Measurements from ENCODE around the gene ABCG1. TPM values are rescaled to one million over a fixed set of nuclear protein-coding genes. Genes with fewer than 3 reads are reported as not detected.

The ABCG1 gene
- polyA plus RNA-seq, 2 of the 4 experiments (the other 2 are of a cell fraction), result 2.3 to 5.1 TPM

DNA sequence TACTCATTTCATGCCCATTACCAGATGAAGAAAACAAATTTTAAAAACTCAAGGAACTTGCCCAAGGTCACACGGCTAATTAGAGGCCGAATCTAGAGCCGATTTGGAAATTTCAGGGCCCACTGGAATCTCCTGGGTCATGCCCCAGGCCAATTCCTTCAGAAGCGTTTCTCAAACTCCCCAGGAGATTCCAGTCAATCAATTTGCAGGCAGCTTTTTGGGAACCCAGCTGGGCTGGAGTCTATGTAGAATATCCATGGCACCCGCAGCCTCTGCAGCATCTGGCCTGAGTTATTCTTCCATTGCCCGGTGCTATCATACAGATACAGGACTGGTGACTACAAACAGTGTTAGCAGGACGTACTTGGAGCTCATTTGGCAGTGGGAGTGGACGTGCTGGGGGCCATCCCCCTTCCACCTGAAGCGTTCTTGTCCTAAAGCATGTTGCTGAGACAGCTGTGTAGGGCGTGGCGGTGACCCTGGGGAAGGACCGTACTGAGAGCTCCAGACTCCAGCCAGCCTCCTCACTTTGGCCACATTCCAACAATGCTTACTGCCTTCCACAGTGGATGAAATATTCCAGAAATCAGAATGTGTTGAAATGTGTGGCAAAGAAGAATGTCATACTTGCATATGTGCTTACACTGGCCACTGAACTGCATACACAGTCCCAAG lies 38.3 kb downstream of the ABCG1 start:
- ATAC-seq (no peak), DNase-seq (ENCODE audit: low read depth in 1 of 2, low spot score in 1 of 2) (no peak), FAIRE-seq (no peak)
- no peak overlapping the region for H3K4me2 ChIP-seq
- H3K27ac ChIP-seq, result no peak overlapping the region
- H3K9me3 ChIP-seq, result no peaks in the 10 kb centered on the region
- ChIA-PET POLR2A (no interaction called here), CTCF (interaction anchor here (1.1 to 1.3 kb wide), 3 partner anchors 11 to 112 kb away, joined by 3 to 7 read pairs (median 5); no protein-coding TSS in a partner anchor)
- TF ChIP-seq ZC3H11A (IDR thresholded peaks at IDR 0.05), result no peak
- TF ChIP-seq SMC3 (IDR thresholded peaks at IDR 0.05), result no peak
- no peak for TF ChIP-seq RAD21 (conservative IDR thresholded peaks at IDR 0.05 in 1 of 2, IDR thresholded peaks at IDR 0.05 in 1 of 2)
- TF ChIP-seq, protein P1, sequence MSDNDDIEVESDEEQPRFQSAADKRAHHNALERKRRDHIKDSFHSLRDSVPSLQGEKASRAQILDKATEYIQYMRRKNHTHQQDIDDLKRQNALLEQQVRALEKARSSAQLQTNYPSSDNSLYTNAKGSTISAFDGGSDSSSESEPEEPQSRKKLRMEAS (IDR thresholded peaks at IDR 0.05), result no peak
- TF ChIP-seq POLR2AphosphoS2 (conservative IDR thresholded peaks at IDR 0.05; ENCODE audit: low read length), result no peak
- no peak for TF ChIP-seq ZFP36 (IDR thresholded peaks at IDR 0.05; ENCODE audit: borderline replicate concordance, partially characterized antibody)
- no peak for TF ChIP-seq ZNF302 (CRISPR knock-in tag; IDR thresholded peaks at IDR 0.05)
- no peak for TF ChIP-seq PHF8 (IDR thresholded peaks at IDR 0.05; ENCODE audit: borderline replicate concordance, low read depth)
- no peak for TF ChIP-seq HEYL (CRISPR knock-in tag; IDR thresholded peaks at IDR 0.05)
- no peak for TF ChIP-seq JUN (IDR thresholded peaks at IDR 0.05)
- H3K4me3 ChIP-seq, result no peak overlapping the region
- no peaks in the 10 kb centered on the region for H3K4me1 ChIP-seq
- 54% methylated on average over 9 of the region's 12 CpGs for WGBS (ENCODE audit: missing lambda C conversion rate)

DNA sequence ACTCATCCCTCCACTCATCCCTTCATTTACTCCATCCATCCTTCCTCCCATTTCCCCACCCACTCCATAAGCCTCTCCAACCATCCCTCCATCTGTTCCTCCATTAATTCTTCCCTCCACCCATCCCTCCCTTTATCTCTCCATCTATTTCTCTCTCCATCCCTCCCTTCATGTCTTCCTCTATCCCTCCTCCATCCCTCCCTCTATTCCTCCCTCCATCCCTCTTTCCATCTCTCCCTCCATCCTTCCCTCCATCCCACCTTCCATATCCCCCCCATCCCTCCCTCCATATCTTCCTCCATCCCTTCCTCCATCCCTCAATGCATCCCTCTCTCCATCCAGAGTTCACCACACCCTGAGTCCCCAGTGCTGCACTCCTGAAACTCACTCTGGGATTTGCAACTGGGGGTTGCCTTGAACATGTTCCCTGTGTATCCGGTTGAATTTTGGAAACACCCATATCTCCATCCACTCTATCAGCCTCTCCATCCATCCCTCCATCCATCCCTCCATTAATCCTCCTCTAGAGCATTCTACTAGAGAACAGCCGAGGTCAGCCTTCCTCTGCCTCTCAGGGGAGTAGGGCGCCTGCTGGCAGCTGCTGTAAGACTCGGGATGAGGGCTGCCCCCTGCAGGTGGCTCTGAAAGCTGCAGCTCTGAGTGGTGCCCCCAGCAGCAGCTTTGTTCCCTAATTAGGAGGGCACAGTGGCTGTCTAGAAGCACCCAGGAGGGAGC lies 39.4 kb downstream of the ABCG1 start:
- no peak overlapping the region for H3K27ac ChIP-seq
- H3K9me3 ChIP-seq, result no peaks in the 10 kb centered on the region
- FAIRE-seq, result no peak
- ATAC-seq, result peak; percentile 83 to 93; a peak in 5 of 6 replicates
- H3K4me1 ChIP-seq, result peaks cover 7% of the 10 kb centered on the region; the same call in 1 of the 3 replicates
- DNase-seq (ENCODE audit: low read depth in 1 of 2, low spot score in 1 of 2), result peak; percentile 38 to 60
- CTCF ChIA-PET, result interaction anchor here (0.6 to 3.8 kb wide), 20 partner anchors 8 to 185 kb away, joined by 3 to 23 read pairs (median 4); no protein-coding TSS in a partner anchor
- H3K4me2 ChIP-seq, result no peak overlapping the region
- no peak overlapping the region for H3K4me3 ChIP-seq
- 2% methylated on average over 3 of the region's 4 CpGs for WGBS (ENCODE audit: missing lambda C conversion rate)
- TF ChIP-seq, protein P2, sequence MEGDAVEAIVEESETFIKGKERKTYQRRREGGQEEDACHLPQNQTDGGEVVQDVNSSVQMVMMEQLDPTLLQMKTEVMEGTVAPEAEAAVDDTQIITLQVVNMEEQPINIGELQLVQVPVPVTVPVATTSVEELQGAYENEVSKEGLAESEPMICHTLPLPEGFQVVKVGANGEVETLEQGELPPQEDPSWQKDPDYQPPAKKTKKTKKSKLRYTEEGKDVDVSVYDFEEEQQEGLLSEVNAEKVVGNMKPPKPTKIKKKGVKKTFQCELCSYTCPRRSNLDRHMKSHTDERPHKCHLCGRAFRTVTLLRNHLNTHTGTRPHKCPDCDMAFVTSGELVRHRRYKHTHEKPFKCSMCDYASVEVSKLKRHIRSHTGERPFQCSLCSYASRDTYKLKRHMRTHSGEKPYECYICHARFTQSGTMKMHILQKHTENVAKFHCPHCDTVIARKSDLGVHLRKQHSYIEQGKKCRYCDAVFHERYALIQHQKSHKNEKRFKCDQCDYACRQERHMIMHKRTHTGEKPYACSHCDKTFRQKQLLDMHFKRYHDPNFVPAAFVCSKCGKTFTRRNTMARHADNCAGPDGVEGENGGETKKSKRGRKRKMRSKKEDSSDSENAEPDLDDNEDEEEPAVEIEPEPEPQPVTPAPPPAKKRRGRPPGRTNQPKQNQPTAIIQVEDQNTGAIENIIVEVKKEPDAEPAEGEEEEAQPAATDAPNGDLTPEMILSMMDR (IDR thresholded peaks at IDR 0.05), result peak; percentile 54
- TF ChIP-seq, protein P3, sequence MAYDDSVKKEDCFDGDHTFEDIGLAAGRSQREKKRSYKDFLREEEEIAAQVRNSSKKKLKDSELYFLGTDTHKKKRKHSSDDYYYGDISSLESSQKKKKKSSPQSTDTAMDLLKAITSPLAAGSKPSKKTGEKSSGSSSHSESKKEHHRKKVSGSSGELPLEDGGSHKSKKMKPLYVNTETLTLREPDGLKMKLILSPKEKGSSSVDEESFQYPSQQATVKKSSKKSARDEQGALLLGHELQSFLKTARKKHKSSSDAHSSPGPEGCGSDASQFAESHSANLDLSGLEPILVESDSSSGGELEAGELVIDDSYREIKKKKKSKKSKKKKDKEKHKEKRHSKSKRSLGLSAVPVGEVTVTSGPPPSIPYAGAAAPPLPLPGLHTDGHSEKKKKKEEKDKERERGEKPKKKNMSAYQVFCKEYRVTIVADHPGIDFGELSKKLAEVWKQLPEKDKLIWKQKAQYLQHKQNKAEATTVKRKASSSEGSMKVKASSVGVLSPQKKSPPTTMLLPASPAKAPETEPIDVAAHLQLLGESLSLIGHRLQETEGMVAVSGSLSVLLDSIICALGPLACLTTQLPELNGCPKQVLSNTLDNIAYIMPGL (CRISPR knock-in tag; IDR thresholded peaks at IDR 0.05; ENCODE audit: borderline replicate concordance), result no peak
- TF ChIP-seq SMC3 (IDR thresholded peaks at IDR 0.05) (peak; percentile 68), RAD21 (conservative IDR thresholded peaks at IDR 0.05 in 1 of 2, IDR thresholded peaks at IDR 0.05 in 1 of 2) (peak; percentile 52 to 58)
- POLR2A ChIA-PET, result interaction anchor here (0.6 kb wide), 1 partner anchor 38 kb away, joined by 3 read pairs; no protein-coding TSS in a partner anchor

DNA sequence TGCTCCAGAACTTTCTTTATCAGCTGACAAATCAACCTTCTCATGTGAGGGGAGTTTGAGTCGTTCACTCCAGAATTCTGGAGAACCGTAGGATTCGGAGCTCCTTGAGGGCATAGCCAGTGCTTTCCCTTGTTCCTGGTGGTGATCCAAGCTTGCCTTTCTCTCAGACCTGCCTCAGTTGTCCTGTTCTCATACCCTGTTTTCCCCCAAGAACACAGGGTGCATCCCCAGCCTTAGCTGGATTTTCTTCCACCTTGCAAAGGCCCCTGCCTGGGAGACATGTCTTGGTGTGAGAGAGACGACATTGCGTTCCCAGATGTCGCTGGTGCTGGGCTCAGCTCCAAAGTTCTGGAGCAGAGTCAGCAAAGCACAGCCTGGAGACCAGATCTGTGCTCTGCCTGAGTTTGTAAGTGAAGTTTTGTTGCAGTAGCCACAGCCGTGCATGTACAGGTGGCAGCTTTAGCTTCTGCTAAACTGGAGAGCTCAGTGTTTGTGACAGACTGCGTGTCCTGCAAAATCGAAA lies 40.0 kb downstream of the ABCG1 start:
- H3K4me2 ChIP-seq, result no peak overlapping the region
- DNase-seq (ENCODE audit: low read depth in 1 of 2, low spot score in 1 of 2), result no peak
- TF ChIP-seq, protein P4, sequence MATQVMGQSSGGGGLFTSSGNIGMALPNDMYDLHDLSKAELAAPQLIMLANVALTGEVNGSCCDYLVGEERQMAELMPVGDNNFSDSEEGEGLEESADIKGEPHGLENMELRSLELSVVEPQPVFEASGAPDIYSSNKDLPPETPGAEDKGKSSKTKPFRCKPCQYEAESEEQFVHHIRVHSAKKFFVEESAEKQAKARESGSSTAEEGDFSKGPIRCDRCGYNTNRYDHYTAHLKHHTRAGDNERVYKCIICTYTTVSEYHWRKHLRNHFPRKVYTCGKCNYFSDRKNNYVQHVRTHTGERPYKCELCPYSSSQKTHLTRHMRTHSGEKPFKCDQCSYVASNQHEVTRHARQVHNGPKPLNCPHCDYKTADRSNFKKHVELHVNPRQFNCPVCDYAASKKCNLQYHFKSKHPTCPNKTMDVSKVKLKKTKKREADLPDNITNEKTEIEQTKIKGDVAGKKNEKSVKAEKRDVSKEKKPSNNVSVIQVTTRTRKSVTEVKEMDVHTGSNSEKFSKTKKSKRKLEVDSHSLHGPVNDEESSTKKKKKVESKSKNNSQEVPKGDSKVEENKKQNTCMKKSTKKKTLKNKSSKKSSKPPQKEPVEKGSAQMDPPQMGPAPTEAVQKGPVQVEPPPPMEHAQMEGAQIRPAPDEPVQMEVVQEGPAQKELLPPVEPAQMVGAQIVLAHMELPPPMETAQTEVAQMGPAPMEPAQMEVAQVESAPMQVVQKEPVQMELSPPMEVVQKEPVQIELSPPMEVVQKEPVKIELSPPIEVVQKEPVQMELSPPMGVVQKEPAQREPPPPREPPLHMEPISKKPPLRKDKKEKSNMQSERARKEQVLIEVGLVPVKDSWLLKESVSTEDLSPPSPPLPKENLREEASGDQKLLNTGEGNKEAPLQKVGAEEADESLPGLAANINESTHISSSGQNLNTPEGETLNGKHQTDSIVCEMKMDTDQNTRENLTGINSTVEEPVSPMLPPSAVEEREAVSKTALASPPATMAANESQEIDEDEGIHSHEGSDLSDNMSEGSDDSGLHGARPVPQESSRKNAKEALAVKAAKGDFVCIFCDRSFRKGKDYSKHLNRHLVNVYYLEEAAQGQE (IDR thresholded peaks at IDR 0.05), result no peak
- TF ChIP-seq HOXB5 (CRISPR knock-in tag; IDR thresholded peaks at IDR 0.05), result no peak
- no peak for TF ChIP-seq FOSB (CRISPR knock-in tag; IDR thresholded peaks at IDR 0.05)
- no peak for TF ChIP-seq PHF8 (IDR thresholded peaks at IDR 0.05; ENCODE audit: borderline replicate concordance, low read depth)
- TF ChIP-seq POLR2A (IDR thresholded peaks at IDR 0.05; ENCODE audit: low read length), result no peak
- TF ChIP-seq, protein P5, sequence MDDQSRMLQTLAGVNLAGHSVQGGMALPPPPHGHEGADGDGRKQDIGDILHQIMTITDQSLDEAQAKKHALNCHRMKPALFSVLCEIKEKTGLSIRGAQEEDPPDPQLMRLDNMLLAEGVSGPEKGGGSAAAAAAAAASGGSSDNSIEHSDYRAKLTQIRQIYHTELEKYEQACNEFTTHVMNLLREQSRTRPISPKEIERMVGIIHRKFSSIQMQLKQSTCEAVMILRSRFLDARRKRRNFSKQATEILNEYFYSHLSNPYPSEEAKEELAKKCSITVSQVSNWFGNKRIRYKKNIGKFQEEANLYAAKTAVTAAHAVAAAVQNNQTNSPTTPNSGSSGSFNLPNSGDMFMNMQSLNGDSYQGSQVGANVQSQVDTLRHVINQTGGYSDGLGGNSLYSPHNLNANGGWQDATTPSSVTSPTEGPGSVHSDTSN (IDR thresholded peaks at IDR 0.05), result no peak
- no peak for TF ChIP-seq NFE2L2 (conservative IDR thresholded peaks at IDR 0.05; ENCODE audit: low read length)
- H3K9me3 ChIP-seq, result no peaks in the 10 kb centered on the region
- ChIA-PET POLR2A (no interaction called here), CTCF (interaction anchor here (0.6 to 3.8 kb wide), 22 partner anchors 9 to 185 kb away, joined by 3 to 23 read pairs (median 4); no protein-coding TSS in a partner anchor)
- ATAC-seq, result no peak; a peak in 1 of 6 replicates
- no peak overlapping the region for H3K27ac ChIP-seq
- H3K4me3 ChIP-seq, result no peak overlapping the region
- H3K4me1 ChIP-seq, result peaks cover 7% of the 10 kb centered on the region; the same call in 1 of the 3 replicates
- 68% methylated on average over 5 of the region's 9 CpGs for WGBS (ENCODE audit: missing lambda C conversion rate)
- FAIRE-seq, result no peak
